IMR-90 (cell line): Measurements from ENCODE around the gene ARHGAP32.

ENCODE experiments used
- POLR2A ChIP-seq: IDR thresholded peaks from 2 replicates; pipeline ENCODE4 v1.6.1; 2012; ENCODE audit warnings: mild to moderate bottlenecking, low read depth, low read length
- TF ChIP-seq, protein P1 (sequence below): conservative IDR thresholded peaks from 2 replicates; pipeline ENCODE4 v1.5.1; 2012; ENCODE audit warnings: mild to moderate bottlenecking, low read depth, low read length, improper control_type of control experiment

- TF ChIP-seq, protein P1, sequence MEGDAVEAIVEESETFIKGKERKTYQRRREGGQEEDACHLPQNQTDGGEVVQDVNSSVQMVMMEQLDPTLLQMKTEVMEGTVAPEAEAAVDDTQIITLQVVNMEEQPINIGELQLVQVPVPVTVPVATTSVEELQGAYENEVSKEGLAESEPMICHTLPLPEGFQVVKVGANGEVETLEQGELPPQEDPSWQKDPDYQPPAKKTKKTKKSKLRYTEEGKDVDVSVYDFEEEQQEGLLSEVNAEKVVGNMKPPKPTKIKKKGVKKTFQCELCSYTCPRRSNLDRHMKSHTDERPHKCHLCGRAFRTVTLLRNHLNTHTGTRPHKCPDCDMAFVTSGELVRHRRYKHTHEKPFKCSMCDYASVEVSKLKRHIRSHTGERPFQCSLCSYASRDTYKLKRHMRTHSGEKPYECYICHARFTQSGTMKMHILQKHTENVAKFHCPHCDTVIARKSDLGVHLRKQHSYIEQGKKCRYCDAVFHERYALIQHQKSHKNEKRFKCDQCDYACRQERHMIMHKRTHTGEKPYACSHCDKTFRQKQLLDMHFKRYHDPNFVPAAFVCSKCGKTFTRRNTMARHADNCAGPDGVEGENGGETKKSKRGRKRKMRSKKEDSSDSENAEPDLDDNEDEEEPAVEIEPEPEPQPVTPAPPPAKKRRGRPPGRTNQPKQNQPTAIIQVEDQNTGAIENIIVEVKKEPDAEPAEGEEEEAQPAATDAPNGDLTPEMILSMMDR = no peak
- TF ChIP-seq POLR2A = no peak
Measured at GRCh38 chr11:129225190-129225589, 33.1 kb upstream of the ARHGAP32 start.
